Measurements from ENCODE around the gene INHBE.
"Not testable (repeated sequence)": the region's sequence is repeated elsewhere in the genome, so short reads cannot be mapped to it uniquely, and the experiment has no call there.

Gene INHBE, protein sequence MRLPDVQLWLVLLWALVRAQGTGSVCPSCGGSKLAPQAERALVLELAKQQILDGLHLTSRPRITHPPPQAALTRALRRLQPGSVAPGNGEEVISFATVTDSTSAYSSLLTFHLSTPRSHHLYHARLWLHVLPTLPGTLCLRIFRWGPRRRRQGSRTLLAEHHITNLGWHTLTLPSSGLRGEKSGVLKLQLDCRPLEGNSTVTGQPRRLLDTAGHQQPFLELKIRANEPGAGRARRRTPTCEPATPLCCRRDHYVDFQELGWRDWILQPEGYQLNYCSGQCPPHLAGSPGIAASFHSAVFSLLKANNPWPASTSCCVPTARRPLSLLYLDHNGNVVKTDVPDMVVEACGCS

DNA sequence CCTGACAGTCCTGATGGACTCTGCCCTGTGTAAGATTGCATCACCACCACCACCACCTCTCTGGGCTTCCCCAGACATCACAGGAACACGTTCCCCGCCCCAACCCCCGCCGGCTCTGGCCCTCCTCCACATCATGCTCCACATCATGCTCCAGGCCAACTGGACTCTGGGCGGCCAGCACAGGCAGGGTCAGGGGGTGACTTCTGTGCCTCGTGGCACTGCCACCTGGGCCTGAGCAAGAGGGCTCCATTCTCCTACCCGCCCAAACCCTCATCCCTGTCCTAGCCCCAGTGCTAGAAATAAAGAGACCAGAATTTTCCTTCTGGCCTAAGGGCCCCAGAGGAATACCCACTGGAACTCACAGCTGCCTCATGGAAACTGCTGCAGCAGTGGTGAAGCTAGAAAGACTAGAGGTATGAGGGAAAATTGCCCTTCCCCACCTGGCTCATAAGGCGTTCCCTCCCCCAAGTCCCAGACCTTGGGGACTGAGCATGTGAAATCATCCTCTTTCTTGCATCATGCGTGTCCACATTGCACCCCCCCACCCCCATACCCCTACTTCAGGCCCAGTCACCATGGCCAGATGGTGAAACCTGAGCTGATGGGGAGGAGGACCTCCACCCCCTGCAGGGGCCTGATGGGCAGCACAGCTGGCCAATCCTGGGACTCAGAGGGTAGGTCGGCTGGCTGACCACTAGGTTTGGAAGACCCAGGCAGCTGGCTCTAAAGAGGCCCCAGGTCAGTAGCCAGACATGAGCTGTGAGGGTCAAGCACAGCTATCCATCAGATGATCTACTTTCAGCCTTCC is at the start of gene INHBE:
Gene INHBE (plus strand): TSS at position 742 of the 808 bp plus-strand sequence. CDS start 230 bp downstream, outside the sequence.
- Histone ChIP-seq H3K4me3 (no peak within 1 kb of the TSS), H3K27ac (peak within 1 kb of the TSS in 1 of 21 experiments; percentile 26)

DNA sequence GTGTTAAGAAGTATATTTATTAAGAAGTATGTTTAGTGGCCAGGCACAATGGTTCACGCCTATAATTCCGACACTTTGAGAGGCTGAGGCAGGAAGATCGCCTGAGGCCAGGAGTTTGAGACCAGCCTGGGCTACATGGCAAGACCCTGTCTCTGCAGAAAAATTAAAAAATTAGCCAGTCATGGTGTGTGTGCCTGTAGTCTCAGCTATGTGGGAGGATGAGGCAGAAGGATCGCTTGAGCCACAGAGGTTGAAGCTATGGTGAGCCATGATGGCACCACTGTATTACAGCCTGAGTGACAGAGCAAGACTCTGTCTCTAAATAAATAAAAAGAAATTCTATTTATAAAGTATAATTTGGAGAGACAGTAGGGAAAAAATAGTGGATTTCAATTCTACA is 44.6 kb upstream of the INHBE start:
- H3K27ac ChIP-seq, result no peak overlapping the region

DNA sequence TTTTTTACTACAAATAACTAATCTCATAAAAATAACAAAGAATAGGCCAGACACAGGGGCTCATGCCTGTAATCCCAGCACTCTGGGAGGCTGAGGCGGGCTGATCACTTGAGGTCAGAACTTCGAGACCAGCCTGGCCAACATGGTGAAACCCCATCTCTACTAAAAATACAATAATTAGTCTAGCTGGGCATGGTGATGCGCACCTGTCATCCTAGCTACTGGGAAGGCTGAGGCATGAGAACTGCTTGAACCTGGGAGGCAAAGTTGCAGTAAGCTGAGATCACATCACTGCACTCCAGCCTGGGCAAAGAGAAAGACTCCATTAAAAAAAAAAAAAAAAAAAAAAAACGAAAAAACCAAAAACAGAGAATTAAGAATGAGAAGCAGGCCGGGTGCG is 40.9 kb upstream of the INHBE start:
- not testable (repeated sequence) for H3K4me3 ChIP-seq

More for the DNA sequence above, 44.6 kb upstream of the INHBE start:
- H3K4me3 ChIP-seq, result no peak overlapping the region

GRCh38 chr12:57415088-57415487 is 40.0 kb upstream of the INHBE start:
- no peak overlapping the region for H3K4me3 ChIP-seq
- no peak overlapping the region for H3K27ac ChIP-seq

More for the DNA sequence above, 40.9 kb upstream of the INHBE start:
- not testable (repeated sequence) for H3K27ac ChIP-seq

- Histone ChIP-seq H3K27ac (no peak overlapping the region), H3K4me3 (no peak overlapping the region)
Measured at GRCh38 chr12:57416039-57416996, 38.8 kb upstream of the INHBE start.

GRCh38 chr12:57418255-57418654 is 36.9 kb upstream of the INHBE start:
- no peak overlapping the region for H3K4me3 ChIP-seq
- no peak overlapping the region for H3K27ac ChIP-seq

GRCh38 chr12:57419495-57419894 is 35.6 kb upstream of the INHBE start:
- H3K4me3 ChIP-seq, result no peak overlapping the region
- H3K27ac ChIP-seq, result no peak overlapping the region

GRCh38 chr12:57420482-57420881 is 34.6 kb upstream of the INHBE start:
- Histone ChIP-seq H3K4me3 (no peak overlapping the region), H3K27ac (no peak overlapping the region)

GRCh38 chr12:57426948-57427347 is 28.2 kb upstream of the INHBE start:
- H3K27ac ChIP-seq, result not testable (repeated sequence)

DNA sequence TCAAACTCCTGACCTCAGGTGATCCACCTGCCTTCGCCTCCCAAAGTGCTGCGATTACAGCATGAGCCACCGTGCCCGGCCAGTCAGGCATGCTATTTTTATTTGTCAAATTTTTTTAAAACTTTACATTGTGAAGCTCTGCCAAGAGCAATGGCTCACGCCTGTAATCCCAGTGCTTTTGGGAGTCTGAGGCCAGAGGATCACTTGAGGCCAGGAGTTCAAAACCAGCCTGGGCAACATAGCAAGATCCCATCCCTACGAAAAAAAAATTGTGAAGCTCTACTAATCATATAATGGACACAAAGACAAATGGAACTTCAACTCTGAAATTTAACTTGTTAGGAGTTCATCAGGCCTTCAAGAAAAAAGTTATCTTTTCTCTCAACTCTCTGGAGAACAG is 26.1 kb upstream of the INHBE start:
- Histone ChIP-seq H3K27ac (peak overlapping the region in 9 of 21 experiments; percentile 91 to 99 (median 96)), H3K4me3 (peak overlapping the region in 1 of 7 experiments; percentile 80)

More at GRCh38 chr12:57426948-57427347, 28.2 kb upstream of the INHBE start:
- not testable (repeated sequence) for H3K4me3 ChIP-seq

DNA sequence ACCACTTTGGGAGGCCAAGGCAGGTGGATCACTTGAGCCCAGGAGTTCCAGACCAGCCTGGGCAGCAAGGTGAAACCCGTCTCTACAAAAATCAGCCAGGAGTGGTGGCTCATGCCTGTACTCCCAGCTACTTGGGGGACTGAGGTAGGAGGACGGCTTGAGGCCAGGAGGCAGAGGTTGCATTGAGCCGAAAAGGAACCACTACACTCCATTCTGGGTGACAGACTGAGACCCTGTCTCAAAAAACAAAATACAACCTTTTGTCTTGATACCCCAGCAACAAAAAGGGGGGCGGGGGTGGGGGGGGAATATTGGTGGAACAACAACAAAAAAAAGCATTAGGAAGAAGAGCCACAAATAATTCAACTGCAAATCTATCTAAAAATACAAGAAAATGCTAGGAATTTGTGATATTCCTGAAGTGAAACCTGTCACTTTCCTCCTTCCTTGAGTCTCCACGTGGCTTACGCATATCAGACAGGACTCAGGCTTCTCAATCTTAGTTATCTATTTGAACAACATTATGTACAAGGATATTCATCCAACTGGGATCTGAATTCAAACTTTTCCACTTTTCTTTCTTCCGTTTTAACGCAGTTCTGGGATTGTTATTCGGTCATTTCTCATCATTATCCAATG is 25.5 kb upstream of the INHBE start:
- peak overlapping the region; percentile 53 to 80 (median 71) for H3K4me3 ChIP-seq
- peak overlapping the region; percentile 78 to 99 (median 95) for H3K27ac ChIP-seq

DNA sequence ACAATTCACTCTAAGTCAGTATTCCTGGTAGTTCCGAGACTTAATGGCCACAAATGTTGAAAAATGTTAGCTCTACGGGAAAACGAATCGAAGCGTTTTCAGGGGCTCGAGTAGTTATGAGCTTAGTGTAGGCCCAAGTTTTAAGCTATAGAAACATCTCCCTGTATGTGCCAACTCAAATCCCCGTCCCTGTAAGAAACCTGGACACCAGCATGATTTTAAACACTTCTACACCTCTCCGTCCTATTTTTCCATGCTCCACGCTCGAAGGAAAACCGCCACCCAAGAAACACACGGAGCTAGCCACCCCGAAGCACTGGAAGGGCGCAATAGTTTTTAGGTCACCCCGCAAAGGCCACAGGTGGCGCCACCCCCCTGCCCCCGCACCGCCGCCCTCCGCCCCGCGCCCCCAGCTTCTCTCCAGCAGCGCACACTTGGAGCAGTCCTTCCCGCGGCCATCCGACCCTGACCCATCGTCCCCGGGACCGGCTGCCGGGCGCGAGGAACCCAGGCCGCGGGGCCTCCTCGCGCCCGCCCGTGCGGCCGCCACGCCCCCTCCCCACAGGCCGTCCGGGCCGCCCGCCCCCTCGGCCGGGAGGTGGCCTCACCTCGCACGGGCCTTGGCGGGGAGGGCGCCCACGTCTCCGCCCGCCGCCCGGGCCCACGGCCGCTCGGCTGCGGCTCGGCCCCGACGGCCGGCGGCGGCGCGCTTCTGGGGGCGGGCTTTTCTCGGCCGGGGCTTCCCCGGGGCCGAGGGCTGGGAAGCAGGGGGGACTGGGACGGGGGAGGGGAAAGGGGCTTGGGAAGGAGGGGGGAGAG is 24.8 kb upstream of the INHBE start:
- Histone ChIP-seq H3K4me3 (peak overlapping the region; percentile 53 to 80 (median 71)), H3K27ac (peak overlapping the region; percentile 78 to 99 (median 95))

DNA sequence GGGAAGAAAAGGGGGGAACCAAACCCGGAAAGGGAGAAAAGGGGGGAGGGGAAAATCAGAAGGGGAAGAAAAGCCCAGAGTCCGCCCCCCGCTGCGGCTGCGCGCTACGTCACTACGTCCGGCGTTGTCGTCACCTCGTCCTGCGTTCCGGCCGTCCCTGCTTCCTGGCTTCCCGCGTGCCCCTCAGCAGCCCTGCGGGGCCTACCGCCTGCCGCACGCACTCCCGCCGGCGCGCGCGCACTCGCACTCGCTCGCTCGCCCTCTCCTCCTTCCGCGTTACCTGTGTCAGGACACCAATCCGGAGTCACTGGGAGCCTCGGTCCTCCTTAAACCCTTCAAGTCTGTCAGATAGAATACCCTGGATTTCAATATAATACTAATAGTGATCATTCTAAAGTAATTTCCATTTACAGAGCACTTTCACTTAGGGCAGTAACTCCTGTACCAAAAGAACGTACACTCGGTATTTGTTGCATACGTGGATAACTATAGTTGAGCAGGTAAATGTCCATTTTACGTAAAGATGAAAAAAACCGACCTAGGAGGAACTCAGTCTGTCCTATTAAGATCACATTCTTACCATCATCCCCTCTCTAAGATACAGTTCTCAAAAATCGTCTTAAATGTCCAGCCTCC is 24.1 kb upstream of the INHBE start, which contains the start of gene R3HDM2:
Gene R3HDM2 (minus strand): TSS at position 113 of the 636 bp plus-strand sequence. CDS start 120,615 bp downstream, outside the sequence.
- Histone ChIP-seq H3K27ac (peak within 1 kb of the TSS; percentile 78 to 99 (median 95)), H3K4me3 (peak within 1 kb of the TSS; percentile 53 to 80 (median 71))

- Histone ChIP-seq H3K27ac (peak overlapping the region in 19 of 21 experiments; percentile 81 to 99 (median 95)), H3K4me3 (peak overlapping the region in 5 of 7 experiments; percentile 53 to 76 (median 70))
Measured at GRCh38 chr12:57431654-57432188, 23.4 kb upstream of the INHBE start.

DNA sequence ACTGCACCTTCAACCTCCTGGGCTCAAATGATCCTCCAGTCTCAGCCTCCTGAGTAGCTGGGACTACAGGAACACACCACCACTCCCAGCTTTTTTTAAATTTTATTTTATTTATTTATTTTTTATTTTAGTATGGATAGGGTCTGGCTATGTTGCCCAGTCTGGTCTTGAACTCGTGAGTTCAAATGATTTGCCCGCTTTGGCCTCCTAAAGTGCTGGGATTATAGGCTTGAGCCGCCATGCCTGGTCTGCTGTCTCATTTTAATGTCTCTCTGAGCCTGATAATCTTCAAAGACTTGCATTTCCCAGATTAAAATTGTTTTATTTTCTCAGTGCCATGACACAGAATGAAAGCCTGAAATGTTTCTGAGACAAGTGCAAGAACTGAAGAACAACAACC is 21.7 kb upstream of the INHBE start:
- Histone ChIP-seq H3K27ac (no peak overlapping the region), H3K4me3 (no peak overlapping the region)

DNA sequence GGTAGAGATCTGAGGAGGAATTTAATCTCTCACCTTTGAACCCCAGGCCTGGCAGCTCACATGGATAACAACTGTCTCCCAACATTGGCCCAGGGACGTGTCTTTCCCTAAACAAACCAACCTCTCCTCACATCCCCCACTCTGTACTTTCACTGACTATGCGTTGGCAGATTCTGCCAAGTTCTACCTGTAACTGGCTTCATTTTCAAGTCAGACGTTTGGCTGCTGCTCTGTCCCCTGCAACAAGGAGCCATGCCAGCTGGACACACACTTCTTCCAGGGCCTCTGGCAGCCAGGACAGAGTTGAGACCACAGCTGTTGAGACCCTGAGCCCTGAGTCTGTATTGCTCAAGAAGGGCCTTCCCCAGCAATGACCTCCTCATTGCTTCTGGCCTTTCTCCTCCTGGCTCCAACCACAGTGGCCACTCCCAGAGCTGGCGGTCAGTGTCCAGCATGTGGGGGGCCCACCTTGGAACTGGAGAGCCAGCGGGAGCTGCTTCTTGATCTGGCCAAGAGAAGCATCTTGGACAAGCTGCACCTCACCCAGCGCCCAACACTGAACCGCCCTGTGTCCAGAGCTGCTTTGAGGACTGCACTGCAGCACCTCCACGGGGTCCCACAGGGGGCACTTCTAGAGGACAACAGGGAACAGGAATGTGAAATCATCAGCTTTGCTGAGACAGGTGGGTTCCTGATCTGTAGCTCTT is 20.4 kb upstream of the INHBE start, which contains the start of gene INHBC:
Gene INHBC (plus strand): TSS at position 268 of the 707 bp plus-strand sequence. CDS start 103 bp downstream, at position 371.
- Histone ChIP-seq H3K4me3 (no peak within 1 kb of the TSS), H3K27ac (no peak within 1 kb of the TSS)

DNA sequence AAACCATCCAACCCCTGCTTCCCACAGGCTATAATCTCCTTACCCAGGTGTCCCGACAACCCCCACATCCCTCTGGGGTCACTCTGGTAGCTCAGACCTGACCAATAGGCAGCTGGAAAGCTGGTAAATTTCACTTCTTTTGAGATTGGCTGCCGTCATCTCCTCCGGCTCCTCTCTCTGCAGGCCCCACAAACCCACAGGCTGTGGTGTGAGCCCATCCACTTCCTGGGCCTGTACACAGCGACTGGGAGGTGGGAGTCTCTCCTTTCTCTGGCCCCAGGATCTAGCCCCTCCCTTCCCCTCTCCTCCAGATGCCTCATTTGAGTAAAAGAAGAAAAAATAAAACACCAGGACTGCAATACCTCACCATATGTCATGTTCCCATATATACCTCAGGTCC is 19.8 kb upstream of the INHBE start:
- Histone ChIP-seq H3K27ac (no peak overlapping the region), H3K4me3 (no peak overlapping the region)

All from skin epidermis (tissue), 12 donors.